Measurements from ENCODE around the gene GP5. TPM values are rescaled to one million over a fixed set of nuclear protein-coding genes. Genes with fewer than 3 reads are reported as not detected.

The GP5 gene
- total RNA-seq, 1 experiment from 2014 or later, result 0.15 TPM

GRCh38 chr3:194381460-194381875 is 17.6 kb downstream of the GP5 start:
- Histone ChIP-seq H3K27me3 (ENCODE audit: insufficient read depth, low read length) (no peaks in the 10 kb centered on the region), H2AFZ (ENCODE audit: low read depth, low read length, poor library complexity, severe bottlenecking) (peak overlapping the region; percentile 67), H3K4me1 (ENCODE audit: control insufficient read depth in 1 of 2, insufficient read depth in 2 of 2, low read length in 2 of 2) (peaks cover 0 to 6% of the 10 kb centered on the region in 2 experiments; a peak in 1 of 4 replicates), H3K9me2 (ENCODE audit: insufficient read depth) (no peaks in the 10 kb centered on the region), H3K9me3 (ENCODE audit: control insufficient read depth in 1 of 2, insufficient read depth in 1 of 2, low read depth in 1 of 2, low read length in 2 of 2) (no peaks in the 10 kb centered on the region), H3K9ac (ENCODE audit: low read length) (no peak overlapping the region), H3K79me2 (ENCODE audit: insufficient read depth, low read length) (no peaks in the 10 kb centered on the region), H3K4me2 (ENCODE audit: low read length) (peak overlapping the region; percentile 85), H4K20me1 (ENCODE audit: insufficient read depth) (no peaks in the 10 kb centered on the region), H3K4me3 (replicated peaks in 1 of 2; ENCODE audit: low read depth in 1 of 2, low read length in 2 of 2) (peak overlapping the region; percentile 30 to 48), H3K27ac (ENCODE audit: low read depth, low read length) (no peak overlapping the region), H3K36me3 (ENCODE audit: control insufficient read depth in 1 of 2, insufficient read depth in 2 of 2, low read length in 2 of 2) (no peaks in the 10 kb centered on the region)
- ATAC-seq (peak; percentile 98), DNase-seq (ENCODE audit: low read depth, low spot score) (peak; percentile 38)
- TF ChIP-seq ZNF274 (IDR thresholded peaks at IDR 0.05; ENCODE audit: low read depth, low read length) (no peak), ZFX (IDR thresholded peaks at IDR 0.05) (no peak), YY1 (IDR thresholded peaks at IDR 0.05; ENCODE audit: extremely low read depth, insufficient replicate concordance, low read depth, low read length) (no peak), TCF7L2 (IDR thresholded peaks at IDR 0.05; ENCODE audit: borderline replicate concordance, extremely low read depth, insufficient read depth, insufficient read length) (no peak), ELF1 (IDR thresholded peaks at IDR 0.05; ENCODE audit: borderline replicate concordance, low read depth) (no peak), CBX3 (IDR thresholded peaks at IDR 0.05; ENCODE audit: low read depth) (no peak), EZH2 (IDR thresholded peaks at IDR 0.05) (no peak), SP1 (IDR thresholded peaks at IDR 0.05; ENCODE audit: low read depth) (no peak)
- ChIA-PET POLR2A (no interaction called here), CTCF (no interaction called here), RAD21 (ENCODE audit: low non-redundant PET in 1 of 2, low total read pairs in 2 of 2, uncharacterized antibody in 2 of 2, unreplicated experiment in 2 of 2) (no interaction called here)
- no TSS peak for BruUV-seq (replicated peaks)
- intact Hi-C loops (cut with micrococcal nuclease), result no loop called here

GRCh38 chr3:194380326-194380725 is 18.7 kb downstream of the GP5 start:
- Histone ChIP-seq H3K9me2 (ENCODE audit: insufficient read depth) (no peaks in the 10 kb centered on the region), H3K4me3 (replicated peaks in 1 of 2; ENCODE audit: low read depth in 1 of 2, low read length in 2 of 2) (no peak overlapping the region), H3K4me2 (ENCODE audit: low read length) (no peak overlapping the region), H2AFZ (ENCODE audit: low read depth, low read length, poor library complexity, severe bottlenecking) (no peak overlapping the region), H3K36me3 (ENCODE audit: control insufficient read depth in 1 of 2, insufficient read depth in 2 of 2, low read length in 2 of 2) (no peaks in the 10 kb centered on the region), H3K27ac (ENCODE audit: low read depth, low read length) (no peak overlapping the region), H3K79me2 (ENCODE audit: insufficient read depth, low read length) (no peaks in the 10 kb centered on the region), H4K20me1 (ENCODE audit: insufficient read depth) (no peaks in the 10 kb centered on the region), H3K9ac (ENCODE audit: low read length) (no peak overlapping the region), H3K4me1 (ENCODE audit: control insufficient read depth in 1 of 2, insufficient read depth in 2 of 2, low read length in 2 of 2) (peaks cover 0 to 6% of the 10 kb centered on the region in 2 experiments; a peak in 1 of 4 replicates), H3K9me3 (ENCODE audit: control insufficient read depth in 1 of 2, insufficient read depth in 1 of 2, low read depth in 1 of 2, low read length in 2 of 2) (no peaks in the 10 kb centered on the region), H3K27me3 (ENCODE audit: insufficient read depth, low read length) (no peaks in the 10 kb centered on the region)
- ChIA-PET POLR2A (no interaction called here), RAD21 (ENCODE audit: low non-redundant PET in 1 of 2, low total read pairs in 2 of 2, uncharacterized antibody in 2 of 2, unreplicated experiment in 2 of 2) (no interaction called here), CTCF (no interaction called here)
- ATAC-seq, result no peak
- no TSS peak for BruUV-seq (replicated peaks)
- TF ChIP-seq MAX (IDR thresholded peaks at IDR 0.05), result no peak
- no peak for TF ChIP-seq POLR2A (IDR thresholded peaks at IDR 0.05; ENCODE audit: borderline replicate concordance, extremely low read depth, insufficient read depth, insufficient read length)
- TF ChIP-seq EZH2phosphoT487 (IDR thresholded peaks at IDR 0.05; ENCODE audit: borderline replicate concordance), result no peak
- no peak for TF ChIP-seq TCF7L2 (IDR thresholded peaks at IDR 0.05; ENCODE audit: borderline replicate concordance, extremely low read depth, insufficient read depth, insufficient read length)
- TF ChIP-seq ZFX (IDR thresholded peaks at IDR 0.05), result no peak
- TF ChIP-seq ZNF274 (IDR thresholded peaks at IDR 0.05; ENCODE audit: low read depth, low read length), result no peak
- no peak for TF ChIP-seq FOSL1 (IDR thresholded peaks at IDR 0.05; ENCODE audit: low read depth)
- no peak for TF ChIP-seq YY1 (IDR thresholded peaks at IDR 0.05; ENCODE audit: extremely low read depth, insufficient replicate concordance, low read depth, low read length)
- no peak for TF ChIP-seq EZH2 (IDR thresholded peaks at IDR 0.05)
- no peak for TF ChIP-seq CBX3 (IDR thresholded peaks at IDR 0.05; ENCODE audit: low read depth)
- TF ChIP-seq CEBPB (IDR thresholded peaks at IDR 0.05; ENCODE audit: low read depth), result no peak
- TF ChIP-seq EGR1 (IDR thresholded peaks at IDR 0.05; ENCODE audit: low read depth), result no peak
- TF ChIP-seq SP1 (IDR thresholded peaks at IDR 0.05; ENCODE audit: low read depth), result no peak
- no peak for TF ChIP-seq ATF3 (IDR thresholded peaks at IDR 0.05)
- TF ChIP-seq SIN3A (IDR thresholded peaks at IDR 0.05; ENCODE audit: low read depth), result no peak
- no peak for DNase-seq (ENCODE audit: low read depth, low spot score)
- intact Hi-C loops (cut with micrococcal nuclease), result no loop called here
